GM23248 (cell line): ENCODE data around the gene HBA2. TPM values are rescaled to one million over a fixed set of nuclear protein-coding genes. Genes with fewer than 3 reads are reported as not detected.

Experiments used
- DNase-seq: peaks from one replicate; pipeline ENCODE4 v3.0.0-alpha.2; 2015
- H2AFZ ChIP-seq: fragments of 200-600 bp; sonication (generic); 2 replicates; pipeline ENCODE4 v1.6.1; 2016; ENCODE audit warnings: antibody characterized with exemption
- H3F3A ChIP-seq: fragments of 200-600 bp; sonication (generic); 2 replicates; pipeline ENCODE4 v1.6.1; 2016; ENCODE audit warnings: mild to moderate bottlenecking, antibody characterized with exemption, mixed run types; ENCODE audit not compliant: insufficient read depth
- H3K27ac ChIP-seq: fragments of 200-600 bp; sonication (generic); 2 replicates; pipeline ENCODE4 v1.5.1; 2016; ENCODE audit warnings: mild to moderate bottlenecking
- H3K27me3 ChIP-seq: fragments of 200-600 bp; sonication (generic); replicated peaks from 2 replicates; pipeline ENCODE4 v1.6.1; 2016; ENCODE audit warnings: mild to moderate bottlenecking; ENCODE audit not compliant: insufficient read depth
- H3K36me3 ChIP-seq: fragments of 200-600 bp; sonication (generic); 2 replicates; pipeline ENCODE4 v1.6.1; 2016; ENCODE audit warnings: low read depth, mild to moderate bottlenecking
- H3K4me1 ChIP-seq: fragments of 200-600 bp; sonication (generic); 2 replicates; pipeline ENCODE4 v1.6.1; 2016; ENCODE audit warnings: mild to moderate bottlenecking; ENCODE audit not compliant: insufficient read depth
- H3K4me2 ChIP-seq: fragments of 200-600 bp; sonication (generic); one replicate; pipeline ENCODE4 v1.6.1; 2016; ENCODE audit warnings: mild to moderate bottlenecking; ENCODE audit not compliant: unreplicated experiment
- H3K4me3 ChIP-seq: fragments of 200-600 bp; sonication (generic); 2 replicates; pipeline ENCODE4 v1.5.1; 2016; ENCODE audit warnings: mild to moderate bottlenecking
- H3K79me2 ChIP-seq: fragments of 200-600 bp; sonication (generic); 2 replicates; pipeline ENCODE4 v1.6.1; 2016; ENCODE audit warnings: mild to moderate bottlenecking; ENCODE audit not compliant: insufficient read depth
- H3K9ac ChIP-seq: fragments of 200-600 bp; sonication (generic); 2 replicates; pipeline ENCODE4 v1.6.1; 2016; ENCODE audit warnings: mild to moderate bottlenecking
- H3K9me2 ChIP-seq: fragments of 200-600 bp; sonication (generic); 2 replicates; pipeline ENCODE4 v1.6.1; 2016; ENCODE audit warnings: mixed run types, mild to moderate bottlenecking, moderate library complexity; ENCODE audit not compliant: insufficient read depth
- H3K9me3 ChIP-seq: fragments of 200-600 bp; sonication (generic); one replicate; pipeline ENCODE4 v1.6.1; 2017; ENCODE audit warnings: low read depth
- H4K20me1 ChIP-seq: fragments of 200-600 bp; sonication (generic); 2 replicates; pipeline ENCODE4 v1.6.0; 2016; ENCODE audit not compliant: insufficient read depth
- EZH2 ChIP-seq: fragments of 200-600 bp; sonication (generic); IDR thresholded peaks from 2 replicates; pipeline ENCODE4 v1.6.1; 2018; ENCODE audit warnings: antibody characterized with exemption, mild to moderate bottlenecking; ENCODE audit not compliant: insufficient read depth, poor library complexity, severe bottlenecking
- EZH2phosphoT487 ChIP-seq: fragments of 200-600 bp; sonication (generic); IDR thresholded peaks from 2 replicates; pipeline ENCODE4 v1.6.1; 2018; ENCODE audit warnings: antibody characterized with exemption, moderate library complexity, mild to moderate bottlenecking, low read depth; ENCODE audit not compliant: insufficient read depth
- WGBS, 2 experiments: methylation state at CpG; one replicate each; pipeline ENCODE4 v1.1.6; 2015 to 2017; ENCODE audit warnings: low lambda C conversion rate in 2 of 2, low coverage in 1 of 2; ENCODE audit errors: missing lambda C conversion rate in 2 of 2; 5-methylcytosine and 5-hydroxymethylcytosine counted together
- in situ Hi-C: fragments of 300-500 bp; cut with MboI; formaldehyde crosslinking; loops from 2 replicates; pipeline ENCODE4 v1.15.0; 2020
- polyA plus RNA-seq: library from polyadenylated mRNA; unstranded; fragments of >200 nt; fragmentation: Nextera tagmentation; extraction: Ambion mirVana; gene quantifications from 2 replicates; pipeline ENCODE4 v1.2.1, GENCODE V29; 2016
- total RNA-seq: library from RNA; depleted of rRNA; stranded (reverse); fragments of >200 nt; shearing (Covaris generic); gene quantifications from 2 replicates; pipeline ENCODE4 v1.2.3, GENCODE V29; 2014

Gene HBA2
- total and polyA plus RNA-seq, 2 experiments from 2014 or later, result not detected

DNA sequence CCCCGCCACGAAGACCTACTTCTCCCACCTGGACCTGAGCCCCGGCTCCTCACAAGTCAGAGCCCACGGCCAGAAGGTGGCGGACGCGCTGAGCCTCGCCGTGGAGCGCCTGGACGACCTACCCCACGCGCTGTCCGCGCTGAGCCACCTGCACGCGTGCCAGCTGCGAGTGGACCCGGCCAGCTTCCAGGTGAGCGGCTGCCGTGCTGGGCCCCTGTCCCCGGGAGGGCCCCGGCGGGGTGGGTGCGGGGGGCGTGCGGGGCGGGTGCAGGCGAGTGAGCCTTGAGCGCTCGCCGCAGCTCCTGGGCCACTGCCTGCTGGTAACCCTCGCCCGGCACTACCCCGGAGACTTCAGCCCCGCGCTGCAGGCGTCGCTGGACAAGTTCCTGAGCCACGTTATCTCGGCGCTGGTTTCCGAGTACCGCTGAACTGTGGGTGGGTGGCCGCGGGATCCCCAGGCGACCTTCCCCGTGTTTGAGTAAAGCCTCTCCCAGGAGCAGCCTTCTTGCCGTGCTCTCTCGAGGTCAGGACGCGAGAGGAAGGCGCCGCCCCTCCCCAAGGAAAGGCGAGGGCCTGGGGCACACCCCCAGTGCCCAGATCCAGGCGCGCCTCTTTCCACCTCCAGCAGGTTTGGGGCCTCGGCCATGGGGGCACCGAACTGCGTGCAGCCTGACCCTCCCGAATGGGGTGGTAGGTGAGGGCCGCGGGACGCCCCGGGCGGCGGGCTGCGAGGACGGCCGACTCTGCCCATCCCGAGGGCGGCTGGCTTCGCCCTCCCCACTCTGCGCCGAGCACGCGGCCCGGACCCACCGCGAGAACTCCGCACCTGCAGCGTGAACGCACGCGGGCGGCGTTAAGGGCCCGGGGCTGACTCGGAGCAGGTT is 8.2 kb downstream of the HBA2 start:
- TF ChIP-seq EZH2, result no peak
- no peak for TF ChIP-seq EZH2phosphoT487
- 3% methylated on average over 61 to 66 of the region's 89 CpGs for WGBS, 2 experiments
- H3K4me2 ChIP-seq, result peak overlapping the region; percentile 67
- no peaks in the 10 kb centered on the region for H4K20me1 ChIP-seq
- H3K4me3 ChIP-seq, result peak overlapping the region; percentile 56
- peak; percentile 81 for DNase-seq
- no peak overlapping the region for H2AFZ ChIP-seq
- in situ Hi-C loops, result loop anchor here (5.0 kb wide), 1 partner anchor 74 kb away; no protein-coding TSS in a partner anchor
- H3K27ac ChIP-seq, result no peak overlapping the region
- H3K9ac ChIP-seq, result no peak overlapping the region
- H3K9me3 ChIP-seq, result no peaks in the 10 kb centered on the region
- no peaks in the 10 kb centered on the region for H3K9me2 ChIP-seq
- H3K4me1 ChIP-seq, result no peaks in the 10 kb centered on the region
- H3K36me3 ChIP-seq, result no peaks in the 10 kb centered on the region
- H3F3A ChIP-seq, result peaks cover 11% of the 10 kb centered on the region
- peaks cover 30% of the 10 kb centered on the region for H3K27me3 ChIP-seq
- no peaks in the 10 kb centered on the region for H3K79me2 ChIP-seq

DNA sequence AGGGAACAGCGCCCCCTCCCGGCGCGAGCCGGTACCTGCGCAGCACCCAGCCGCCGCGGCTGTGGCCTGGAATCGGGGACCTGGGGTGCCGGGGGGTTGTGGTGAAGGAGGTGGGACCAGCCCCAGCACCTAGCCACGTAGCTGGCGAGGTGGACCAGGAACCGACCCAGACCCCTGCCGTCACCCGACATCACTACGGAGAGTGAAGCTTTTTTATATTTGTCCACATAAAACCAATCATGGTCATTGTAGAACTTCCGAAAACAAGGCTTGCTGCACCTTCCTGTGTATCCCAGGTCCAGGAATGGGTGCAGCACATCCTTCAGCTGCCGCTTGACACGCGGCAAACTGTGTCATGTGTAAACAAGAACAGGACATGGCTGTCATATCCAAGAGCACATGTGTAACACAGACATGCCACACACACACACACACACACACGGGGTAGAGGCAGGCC is 8.9 kb downstream of the HBA2 start:
- no peaks in the 10 kb centered on the region for H3K36me3 ChIP-seq
- no peaks in the 10 kb centered on the region for H3K9me3 ChIP-seq
- H3K27ac ChIP-seq, result no peak overlapping the region
- no peaks in the 10 kb centered on the region for H3K4me1 ChIP-seq
- H2AFZ ChIP-seq, result no peak overlapping the region
- peak; percentile 37 for DNase-seq
- H3K9me2 ChIP-seq, result no peaks in the 10 kb centered on the region
- no peak for TF ChIP-seq EZH2
- TF ChIP-seq EZH2phosphoT487, result no peak
- 1% methylated on average over 21 to 22 of the region's 22 CpGs for WGBS, 2 experiments
- H3K4me2 ChIP-seq, result no peak overlapping the region
- no peaks in the 10 kb centered on the region for H3K79me2 ChIP-seq
- H4K20me1 ChIP-seq, result no peaks in the 10 kb centered on the region
- peaks cover 30% of the 10 kb centered on the region for H3K27me3 ChIP-seq
- H3F3A ChIP-seq, result peaks cover 11% of the 10 kb centered on the region
- no peak overlapping the region for H3K9ac ChIP-seq
- H3K4me3 ChIP-seq, result peak overlapping the region; percentile 56; the same call in 1 of the 2 replicates
- in situ Hi-C loops, result loop anchor here (5.0 kb wide), 1 partner anchor 74 kb away; no protein-coding TSS in a partner anchor

DNA sequence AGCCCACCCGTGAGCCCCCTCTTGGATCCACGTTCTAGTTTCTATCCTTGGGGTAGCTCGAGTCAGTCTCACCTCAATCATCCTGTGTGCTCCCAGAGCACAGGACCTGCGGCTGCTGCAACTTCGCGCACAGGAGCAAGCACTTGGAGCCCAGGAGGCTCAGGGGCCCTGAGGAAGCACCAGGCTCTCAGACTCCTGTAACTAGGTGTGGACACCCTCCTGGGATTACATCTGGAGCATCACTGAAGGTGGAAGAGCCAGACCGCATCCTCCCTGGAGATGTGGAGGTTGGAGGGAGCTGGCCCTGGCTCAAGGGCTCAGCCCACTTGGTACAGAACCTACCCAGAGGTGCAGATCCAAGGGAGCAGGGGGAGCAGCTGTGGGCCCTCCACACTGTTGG is 10.3 kb downstream of the HBA2 start:
- DNase-seq, result no peak
- Histone ChIP-seq H3K4me3 (no peak overlapping the region), H4K20me1 (no peaks in the 10 kb centered on the region), H3K36me3 (0 out of 2 replicates have a peak, but pooled peaks cover 7% of the 10 kb centered on the region), H3K9me3 (no peaks in the 10 kb centered on the region), H3K79me2 (no peaks in the 10 kb centered on the region), H3K4me2 (no peak overlapping the region), H3K4me1 (no peaks in the 10 kb centered on the region), H3K27ac (no peak overlapping the region), H3K9me2 (no peaks in the 10 kb centered on the region), H3K9ac (no peak overlapping the region), H2AFZ (no peak overlapping the region), H3K27me3 (peaks cover 22% of the 10 kb centered on the region), H3F3A (peaks cover 11% of the 10 kb centered on the region)
- in situ Hi-C loops, result loop anchor here (5.0 kb wide), 1 partner anchor 76 kb away; no protein-coding TSS in a partner anchor
- TF ChIP-seq EZH2phosphoT487, result no peak
- no peak for TF ChIP-seq EZH2
- 62 to 69% methylated on average over 7 of the region's 7 CpGs for WGBS, 2 experiments

DNA sequence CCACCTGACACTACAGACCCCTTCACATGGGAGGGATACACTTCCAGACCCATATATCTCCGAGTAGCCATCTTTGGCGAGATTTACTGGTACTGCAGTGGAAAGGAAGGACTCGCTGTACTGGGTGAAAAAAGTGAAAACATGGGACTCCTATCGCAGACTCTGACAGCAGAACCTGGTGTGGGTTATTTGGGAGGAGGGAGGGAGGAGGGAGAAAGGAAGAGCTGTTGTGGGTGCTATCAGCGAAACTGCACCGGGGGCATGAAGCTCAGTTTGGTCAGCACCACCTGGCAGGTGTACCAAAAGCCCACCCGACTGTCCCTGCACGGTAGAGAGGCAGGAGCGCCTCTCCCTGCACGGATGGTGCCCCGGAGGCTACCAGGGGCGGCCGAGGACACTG is 12.5 kb downstream of the HBA2 start:
- 68 to 79% methylated on average over 5 to 13 of the region's 13 CpGs for WGBS, 2 experiments
- peaks cover 11% of the 10 kb centered on the region for H3F3A ChIP-seq
- no peak overlapping the region for H3K4me2 ChIP-seq
- peaks cover 12% of the 10 kb centered on the region; the same call in 1 of the 2 replicates for H3K36me3 ChIP-seq
- H3K9ac ChIP-seq, result no peak overlapping the region
- H3K9me3 ChIP-seq, result no peaks in the 10 kb centered on the region
- H3K4me3 ChIP-seq, result no peak overlapping the region
- H3K9me2 ChIP-seq, result no peaks in the 10 kb centered on the region
- H3K27me3 ChIP-seq, result 0 out of 2 replicates have a peak, but pooled peaks cover under 1% of the 10 kb centered on the region
- H3K27ac ChIP-seq, result no peak overlapping the region
- TF ChIP-seq EZH2, result no peak
- TF ChIP-seq EZH2phosphoT487, result no peak
- H2AFZ ChIP-seq, result no peak overlapping the region
- no peaks in the 10 kb centered on the region for H4K20me1 ChIP-seq
- no peaks in the 10 kb centered on the region for H3K79me2 ChIP-seq
- in situ Hi-C loops, result no loop called here
- DNase-seq, result no peak
- H3K4me1 ChIP-seq, result no peaks in the 10 kb centered on the region
